HepG2 (cell line): Measurements from ENCODE around the gene ALG9. TPM values are rescaled to one million over a fixed set of nuclear protein-coding genes. Genes with fewer than 3 reads are reported as not detected.

ENCODE experiments used
- ATAC-seq: fragments of 200-7000 bp; cut with Tn5 transposase; 3 replicates; pipeline ENCODE4 v1.9.1; 2020; ENCODE audit warnings: mild to moderate bottlenecking, moderate library complexity
- BruUV-seq: library from RNA; stranded (reverse); fragments of 400-500 nt; replicated peaks from 2 replicates; lab custom pipeline; 2021; lab: Mats Ljungman, UMichigan
- CTCF ChIA-PET: fragments of 300-600 bp; formaldehyde crosslinking; extraction: SDS; loops from one replicate; lab custom pipeline; 2021; ENCODE audit warnings: low total read pairs, inconsistent platforms, low intra/inter-chr PET ratio; lab: Yijun Ruan, JAX
- POLR2A ChIA-PET: fragments of 350-600 bp; sonication (Branson Sonifier 250); formaldehyde crosslinking; loops from one replicate; lab custom pipeline; 2020; ENCODE audit warnings: antibody characterized with exemption, inconsistent platforms; lab: Yijun Ruan, JAX
- DNase-seq: peaks from one replicate; pipeline ENCODE4 v3.0.0-alpha.2; 2015; ENCODE audit warnings: low spot score
- FAIRE-seq: peaks from 3 replicates; lab custom pipeline; 2011; peaks lifted over from hg19 to GRCh38; lab: Jason Lieb, UNC
- H2AFZ ChIP-seq: one replicate; pipeline ENCODE4 v1.6.1; 2011; ENCODE audit warnings: low read length, inconsistent platforms
- H3K27ac ChIP-seq: fragments of 300-600 bp; 3 replicates; pipeline ENCODE4 v1.8.0; 2011; ENCODE audit warnings: mixed run types, mild to moderate bottlenecking, mixed read lengths, low read length, inconsistent platforms; ENCODE audit not compliant: insufficient read depth; ENCODE audit errors: extremely low read length
- H3K27me3 ChIP-seq, 2 experiments: fragments of 200-600 bp in 1 of 2; 2 replicates in 1 of 2; 3 replicates in 1 of 2; pipeline versions ENCODE4 v1.6.0 to v1.8.0; 2011; ENCODE audit warnings: low read length in 2 of 2, mild to moderate bottlenecking in 2 of 2, moderate library complexity in 2 of 2, inconsistent platforms in 1 of 2; ENCODE audit not compliant: insufficient read depth in 2 of 2, control insufficient read depth in 1 of 2
- H3K36me3 ChIP-seq, 2 experiments: fragments of 200-600 bp in 1 of 2; replicated peaks in 1 of 2; 2 replicates in 1 of 2; 3 replicates in 1 of 2; pipeline versions ENCODE4 v1.5.1 to v1.8.0; 2011; ENCODE audit warnings: low read length in 2 of 2, inconsistent platforms in 1 of 2; ENCODE audit not compliant: insufficient read depth in 2 of 2, control insufficient read depth in 1 of 2
- H3K4me1 ChIP-seq: 2 replicates; pipeline ENCODE4 v1.5.1; 2012; ENCODE audit warnings: low read length, inconsistent platforms; ENCODE audit not compliant: insufficient read depth
- H3K4me2 ChIP-seq: 2 replicates; pipeline ENCODE4 v1.6.0; 2011; ENCODE audit warnings: low read depth, low read length, inconsistent platforms
- H3K4me3 ChIP-seq, 3 experiments: fragments of 200-600 bp in 1 of 3; sonication (generic), shearing (Covaris generic) in 1 of 3; replicated peaks in 1 of 3; 2 replicates each; pipeline ENCODE4 v1.5.1; 2011 to 2016; ENCODE audit warnings: low read length in 3 of 3, inconsistent platforms in 2 of 3, low read depth in 2 of 3, mild to moderate bottlenecking in 2 of 3, control low read depth in 1 of 3, mixed read lengths in 1 of 3; ENCODE audit not compliant: insufficient read depth in 1 of 3
- H3K79me2 ChIP-seq: one replicate; pipeline ENCODE4 v1.6.1; 2011; ENCODE audit warnings: low read length, inconsistent platforms; ENCODE audit not compliant: insufficient read depth
- H3K9ac ChIP-seq: 2 replicates; pipeline ENCODE4 v1.6.0; 2011; ENCODE audit warnings: mild to moderate bottlenecking, low read depth, low read length, inconsistent platforms; ENCODE audit not compliant: insufficient read depth
- H3K9me3 ChIP-seq: 2 replicates; pipeline ENCODE4 v1.5.1; 2012; ENCODE audit warnings: mild to moderate bottlenecking, low read length
- H4K20me1 ChIP-seq: 2 replicates; pipeline ENCODE4 v1.6.0; 2011; ENCODE audit warnings: inconsistent platforms, mild to moderate bottlenecking, low read length, moderate library complexity; ENCODE audit not compliant: insufficient read depth
- ARHGAP35 ChIP-seq: sonication (generic); formaldehyde crosslinking; IDR thresholded peaks from 2 replicates; pipeline ENCODE4 v1.9.0; 2022; ENCODE audit warnings: mild to moderate bottlenecking, inconsistent platforms, moderate library complexity, missing genetic modification reagents, borderline replicate concordance
- GPBP1L1 ChIP-seq: sonication (generic); formaldehyde crosslinking; IDR thresholded peaks from 2 replicates; pipeline ENCODE4 v1.5.0; 2020; ENCODE audit warnings: mild to moderate bottlenecking, missing genetic modification reagents
- JARID2 ChIP-seq: sonication (generic); formaldehyde crosslinking; IDR thresholded peaks from 2 replicates; pipeline ENCODE4 v1.8.1; 2023; ENCODE audit warnings: missing genetic modification reagents, inconsistent platforms; ENCODE audit not compliant: insufficient replicate concordance
- KAT7 ChIP-seq: IDR thresholded peaks from 2 replicates; pipeline ENCODE4 v1.6.1; 2018; ENCODE audit warnings: borderline replicate concordance, missing compliant biosample characterization
- MATR3 ChIP-seq: sonication (generic); formaldehyde crosslinking; IDR thresholded peaks from 2 replicates; pipeline ENCODE4 v1.4.0; 2020; ENCODE audit warnings: missing genetic modification reagents
- NCOA5 ChIP-seq: sonication (generic); formaldehyde crosslinking; IDR thresholded peaks from 2 replicates; pipeline ENCODE4 v1.4.0; 2020; ENCODE audit warnings: missing genetic modification reagents
- RFX1 ChIP-seq: fragments of 450-650 bp; IDR thresholded peaks from 2 replicates; pipeline ENCODE4 v1.6.1; 2017
- TCF7L2 ChIP-seq: IDR thresholded peaks from 2 replicates; pipeline ENCODE4 v1.6.1; 2011; ENCODE audit warnings: mild to moderate bottlenecking, low read depth, low read length, moderate library complexity
- TEAD3 ChIP-seq: optimal IDR thresholded peaks from 2 replicates; pipeline ENCODE3; 2016; ENCODE audit warnings: borderline replicate concordance
- ZNF263 ChIP-seq: sonication (generic); formaldehyde crosslinking; IDR thresholded peaks from 2 replicates; pipeline ENCODE4 v1.4.0; 2020; ENCODE audit warnings: missing genetic modification reagents
- ZNF354B ChIP-seq: sonication (generic); formaldehyde crosslinking; IDR thresholded peaks from 2 replicates; pipeline ENCODE4 v1.8.0; 2022; ENCODE audit warnings: mild to moderate bottlenecking, missing genetic modification reagents
- ZNF530 ChIP-seq: sonication (generic); formaldehyde crosslinking; IDR thresholded peaks from 2 replicates; pipeline ENCODE4 v1.5.0; 2020; ENCODE audit warnings: low read depth, mild to moderate bottlenecking, missing genetic modification reagents
- ZNF552 ChIP-seq: sonication (generic); formaldehyde crosslinking; IDR thresholded peaks from 2 replicates; pipeline ENCODE4 v1.9.0; 2022; ENCODE audit warnings: missing genetic modification reagents, mild to moderate bottlenecking, borderline replicate concordance
- ZNF713 ChIP-seq: sonication (generic); formaldehyde crosslinking; IDR thresholded peaks from 2 replicates; pipeline ENCODE4 v1.4.0; 2020; ENCODE audit warnings: mild to moderate bottlenecking, missing genetic modification reagents
- ZNF891 ChIP-seq: sonication (generic); formaldehyde crosslinking; IDR thresholded peaks from 2 replicates; pipeline ENCODE4 v1.5.0; 2020; ENCODE audit warnings: mild to moderate bottlenecking, missing genetic modification reagents
- ZSCAN22 ChIP-seq: sonication (generic); formaldehyde crosslinking; IDR thresholded peaks from 2 replicates; pipeline ENCODE4 v1.4.0; 2020; ENCODE audit warnings: mild to moderate bottlenecking, missing genetic modification reagents
- WGBS: methylation state at CpG from one replicate; pipeline ENCODE4 v1.1.6; 2017; ENCODE audit warnings: low lambda C conversion rate; 5-methylcytosine and 5-hydroxymethylcytosine counted together
- in situ Hi-C: cut with HindIII; loops from 2 replicates; pipeline ENCODE4 v1.10.0; 2017; ENCODE audit warnings: low pct_unique_long_range_greater_than_20kb; ENCODE audit not compliant: extremely low pct_ligation_motif_present
- intact Hi-C: fragments of 100-400 bp; cut with micrococcal nuclease; formaldehyde crosslinking; loops from one replicate; pipeline ENCODE4 v1.10.0; 2022; ENCODE audit not compliant: unreplicated experiment
- polyA plus RNA-seq, 8 experiments: library from polyadenylated mRNA; depleted of rRNA in 3 of 8; stranded (reverse) in 7 of 8; unstranded in 1 of 8; fragments of >200 nt; fragmentation: Illumina TruSeq in 4 of 8; extraction: Trizol in 4 of 8; gene quantifications; 2 replicates each; pipeline versions ENCODE4 v1.2.1 to v1.2.3, GENCODE V29; 2011 to 2016; ENCODE audit warnings: low read depth in 4 of 8, missing spikeins in 1 of 8, mixed read lengths in 1 of 8; ENCODE audit not compliant: insufficient read depth in 1 of 8
- total RNA-seq, 5 experiments: library from RNA; depleted of rRNA; stranded (reverse); fragments of >200 nt; fragmentation: Illumina TruSeq; extraction: Trizol; gene quantifications; 2 replicates each; pipeline ENCODE4 v1.2.3, GENCODE V29; 2016; ENCODE audit warnings: low read depth in 1 of 5
- TF ChIP-seq, protein P1 (sequence below): sonication (generic); formaldehyde crosslinking; IDR thresholded peaks from 2 replicates; pipeline ENCODE4 v1.5.0; 2020; ENCODE audit warnings: missing genetic modification reagents
- TF ChIP-seq, protein P2 (sequence below): sonication (generic); formaldehyde crosslinking; IDR thresholded peaks from 2 replicates; pipeline ENCODE4 v1.4.0; 2020; ENCODE audit warnings: mild to moderate bottlenecking, low read depth, missing genetic modification reagents
- TF ChIP-seq, protein P3 (sequence below): sonication (generic); formaldehyde crosslinking; IDR thresholded peaks from 2 replicates; pipeline ENCODE4 v1.9.0; 2021; ENCODE audit warnings: missing genetic modification reagents, borderline replicate concordance

The ALG9 gene
- total and polyA plus RNA-seq, 2 of the 13 experiments (the other 11 are each of a cell fraction or from before 2014, with no cell fraction given), result 39.4 to 40.6 TPM

- intact Hi-C loops, result no loop called here
- BruUV-seq, result no TSS peak
- Histone ChIP-seq H3K9ac (no peak overlapping the region), H3K27ac (no peak overlapping the region), H3K79me2 (no peaks in the 10 kb centered on the region), H3K4me1 (peaks cover 11% of the 10 kb centered on the region), H3K27me3 (no peaks in the 10 kb centered on the region; a peak in 1 of 5 replicates), H3K36me3 (no peaks in the 10 kb centered on the region), H3K4me2 (no peak overlapping the region), H2AFZ (no peak overlapping the region), H4K20me1 (no peaks in the 10 kb centered on the region), H3K4me3 (no peak overlapping the region), H3K9me3 (no peaks in the 10 kb centered on the region)
- FAIRE-seq (no peak), ATAC-seq (no peak), DNase-seq (no peak)
- POLR2A ChIA-PET, result interaction anchor here (0.7 to 1.3 kb wide), 2 partner anchors 45 to 54 kb away, joined by 3 to 4 read pairs; no protein-coding TSS in a partner anchor
- in situ Hi-C loops, result no loop called here
- 86% methylated on average over 5 of the region's 5 CpGs for WGBS
- CTCF ChIA-PET, result no interaction called here
- TF ChIP-seq ZNF713 (CRISPR knock-in tag) (no peak), ZNF354B (CRISPR knock-in tag) (no peak), RFX1 (no peak), JARID2 (no peak), TCF7L2 (no peak), ZNF891 (no peak), TEAD3 (no peak), ZNF263 (no peak), NCOA5 (CRISPR knock-in tag) (no peak), GPBP1L1 (CRISPR knock-in tag) (no peak), KAT7 (CRISPR knock-in tag) (no peak), ARHGAP35 (CRISPR knock-in tag) (no peak), MATR3 (CRISPR knock-in tag) (no peak), ZSCAN22 (CRISPR knock-in tag) (no peak), ZNF530 (CRISPR knock-in tag) (no peak), ZNF552 (CRISPR knock-in tag) (no peak)
- TF ChIP-seq, protein P1, sequence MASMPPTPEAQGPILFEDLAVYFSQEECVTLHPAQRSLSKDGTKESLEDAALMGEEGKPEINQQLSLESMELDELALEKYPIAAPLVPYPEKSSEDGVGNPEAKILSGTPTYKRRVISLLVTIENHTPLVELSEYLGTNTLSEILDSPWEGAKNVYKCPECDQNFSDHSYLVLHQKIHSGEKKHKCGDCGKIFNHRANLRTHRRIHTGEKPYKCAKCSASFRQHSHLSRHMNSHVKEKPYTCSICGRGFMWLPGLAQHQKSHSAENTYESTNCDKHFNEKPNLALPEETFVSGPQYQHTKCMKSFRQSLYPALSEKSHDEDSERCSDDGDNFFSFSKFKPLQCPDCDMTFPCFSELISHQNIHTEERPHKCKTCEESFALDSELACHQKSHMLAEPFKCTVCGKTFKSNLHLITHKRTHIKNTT (CRISPR knock-in tag), result no peak
- TF ChIP-seq, protein P2, sequence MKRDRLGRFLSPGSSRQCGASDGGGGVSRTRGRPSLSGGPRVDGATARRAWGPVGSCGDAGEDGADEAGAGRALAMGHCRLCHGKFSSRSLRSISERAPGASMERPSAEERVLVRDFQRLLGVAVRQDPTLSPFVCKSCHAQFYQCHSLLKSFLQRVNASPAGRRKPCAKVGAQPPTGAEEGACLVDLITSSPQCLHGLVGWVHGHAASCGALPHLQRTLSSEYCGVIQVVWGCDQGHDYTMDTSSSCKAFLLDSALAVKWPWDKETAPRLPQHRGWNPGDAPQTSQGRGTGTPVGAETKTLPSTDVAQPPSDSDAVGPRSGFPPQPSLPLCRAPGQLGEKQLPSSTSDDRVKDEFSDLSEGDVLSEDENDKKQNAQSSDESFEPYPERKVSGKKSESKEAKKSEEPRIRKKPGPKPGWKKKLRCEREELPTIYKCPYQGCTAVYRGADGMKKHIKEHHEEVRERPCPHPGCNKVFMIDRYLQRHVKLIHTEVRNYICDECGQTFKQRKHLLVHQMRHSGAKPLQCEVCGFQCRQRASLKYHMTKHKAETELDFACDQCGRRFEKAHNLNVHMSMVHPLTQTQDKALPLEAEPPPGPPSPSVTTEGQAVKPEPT (CRISPR knock-in tag), result no peak
- TF ChIP-seq, protein P3, sequence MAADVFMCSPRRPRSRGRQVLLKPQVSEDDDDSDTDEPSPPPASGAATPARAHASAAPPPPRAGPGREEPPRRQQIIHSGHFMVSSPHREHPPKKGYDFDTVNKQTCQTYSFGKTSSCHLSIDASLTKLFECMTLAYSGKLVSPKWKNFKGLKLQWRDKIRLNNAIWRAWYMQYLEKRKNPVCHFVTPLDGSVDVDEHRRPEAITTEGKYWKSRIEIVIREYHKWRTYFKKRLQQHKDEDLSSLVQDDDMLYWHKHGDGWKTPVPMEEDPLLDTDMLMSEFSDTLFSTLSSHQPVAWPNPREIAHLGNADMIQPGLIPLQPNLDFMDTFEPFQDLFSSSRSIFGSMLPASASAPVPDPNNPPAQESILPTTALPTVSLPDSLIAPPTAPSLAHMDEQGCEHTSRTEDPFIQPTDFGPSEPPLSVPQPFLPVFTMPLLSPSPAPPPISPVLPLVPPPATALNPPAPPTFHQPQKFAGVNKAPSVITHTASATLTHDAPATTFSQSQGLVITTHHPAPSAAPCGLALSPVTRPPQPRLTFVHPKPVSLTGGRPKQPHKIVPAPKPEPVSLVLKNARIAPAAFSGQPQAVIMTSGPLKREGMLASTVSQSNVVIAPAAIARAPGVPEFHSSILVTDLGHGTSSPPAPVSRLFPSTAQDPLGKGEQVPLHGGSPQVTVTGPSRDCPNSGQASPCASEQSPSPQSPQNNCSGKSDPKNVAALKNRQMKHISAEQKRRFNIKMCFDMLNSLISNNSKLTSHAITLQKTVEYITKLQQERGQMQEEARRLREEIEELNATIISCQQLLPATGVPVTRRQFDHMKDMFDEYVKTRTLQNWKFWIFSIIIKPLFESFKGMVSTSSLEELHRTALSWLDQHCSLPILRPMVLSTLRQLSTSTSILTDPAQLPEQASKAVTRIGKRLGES, result no peak
Observed at GRCh38 chr11:111882202-111882601, 10.8 kb upstream of the ALG9 start.
